Choroid plexus epithelial cell (primary cell): ENCODE data around the gene CFAP100.

Experiments used
- DNase-seq: peaks from one replicate; pipeline ENCODE4 v3.0.0-alpha.2; 2010; ENCODE audit warnings: low read depth
- H3K4me3 ChIP-seq: 2 replicates; pipeline ENCODE4 v1.5.1; 2011; ENCODE audit warnings: low read depth, mild to moderate bottlenecking, control low read depth, low read length, moderate library complexity
- CTCF ChIP-seq: conservative IDR thresholded peaks from 2 replicates; pipeline ENCODE4 v1.5.1; 2011; ENCODE audit warnings: low read depth, mild to moderate bottlenecking, control low read depth, inconsistent platforms, low read length, moderate library complexity

The CFAP100 gene

DNA sequence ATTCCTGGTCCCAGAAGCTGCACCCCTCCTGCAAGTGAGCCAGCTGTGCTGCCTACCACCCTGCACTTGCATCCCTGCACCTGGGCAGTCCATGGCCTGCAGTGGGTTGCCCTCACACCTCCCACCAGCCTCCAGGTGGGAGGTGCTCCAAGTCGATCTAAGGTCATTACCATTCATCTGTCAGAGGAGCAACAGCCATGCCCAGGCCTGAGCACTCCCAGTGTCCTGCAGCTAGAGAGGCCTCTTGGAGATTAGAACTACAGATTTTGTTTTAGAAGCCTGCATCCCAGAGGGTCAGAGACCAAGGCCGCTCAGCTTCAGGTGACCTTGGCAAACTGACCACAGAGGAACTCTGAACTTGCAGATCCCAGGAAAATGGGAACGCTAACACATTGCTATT lies 90.0 kb downstream of the CFAP100 start:
- no peak overlapping the region for H3K4me3 ChIP-seq
- DNase-seq: no peak
- no peak for TF ChIP-seq CTCF

DNA sequence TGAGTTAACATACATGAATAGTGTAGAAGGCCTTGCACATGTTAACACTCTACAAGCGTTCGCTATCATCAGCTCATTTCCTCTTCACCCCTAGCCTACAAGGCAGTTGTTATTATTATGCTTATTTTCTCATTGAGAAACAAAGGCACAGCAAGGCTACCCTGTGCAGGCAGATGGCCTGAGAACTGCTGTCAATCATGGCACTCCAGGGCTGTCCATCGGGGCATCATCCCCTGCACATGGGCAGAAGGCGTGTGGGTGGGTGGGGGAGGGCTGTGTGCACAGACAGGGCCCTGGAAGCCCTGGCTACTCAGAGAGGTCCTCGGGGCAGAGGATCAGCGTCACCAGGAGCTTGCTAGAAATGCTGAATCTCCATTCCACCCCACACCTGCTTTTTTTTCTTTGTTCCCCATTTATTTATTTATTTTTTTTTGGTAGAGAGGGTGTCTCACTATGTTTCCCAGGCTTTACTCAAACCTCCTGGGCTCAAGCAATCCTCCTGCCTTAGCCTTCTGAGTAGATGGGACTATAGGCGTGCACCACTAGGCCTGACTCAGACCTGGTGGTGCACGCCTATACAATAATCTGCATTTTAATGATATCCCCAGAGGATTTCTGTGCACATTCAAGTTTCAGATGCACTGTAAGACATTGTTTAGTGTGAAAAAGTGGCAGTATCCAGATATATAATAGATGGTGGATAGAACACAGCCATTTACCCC lies 90.6 kb downstream of the CFAP100 start:
- no peak overlapping the region for H3K4me3 ChIP-seq
- no peak for DNase-seq
- TF ChIP-seq CTCF: no peak

- DNase-seq: no peak
- H3K4me3 ChIP-seq: no peak overlapping the region
- no peak for TF ChIP-seq CTCF
Measured at GRCh38 chr3:126485956-126486355, 91.2 kb downstream of the CFAP100 start.
